ENCODE measurements around the gene ZNF710. TPM values are rescaled to one million over a fixed set of nuclear protein-coding genes. Genes with fewer than 3 reads are reported as not detected.

ZNF710 gene
- total and polyA plus RNA-seq, 2 of the 13 experiments (the other 11 are each of a cell fraction or from before 2014, with no cell fraction given): 4.7 to 20.6 TPM

- TF ChIP-seq ARID4A (CRISPR knock-in tag; IDR thresholded peaks at IDR 0.05; ENCODE audit: borderline replicate concordance): 0 out of 2 replicates have a peak, but pooled peaks have one; percentile 24
- TF ChIP-seq ASH2L (IDR thresholded peaks at IDR 0.05; ENCODE audit: insufficient read length, low read depth, low read length): peak; percentile 24
- TF ChIP-seq ZNF501 (CRISPR knock-in tag; IDR thresholded peaks at IDR 0.05): peak; percentile 29; the same call in 1 of the 2 replicates
- peak; percentile 69 for TF ChIP-seq RBFOX2 (IDR thresholded peaks at IDR 0.05; ENCODE audit: low read depth, low read length)
- TF ChIP-seq ZFY (CRISPR knock-in tag; IDR thresholded peaks at IDR 0.05): peak; percentile 58
- TF ChIP-seq MXD4 (CRISPR knock-in tag; IDR thresholded peaks at IDR 0.05): peak; percentile 31; the same call in 1 of the 2 replicates
- TF ChIP-seq MTA1 (CRISPR knock-in tag; IDR thresholded peaks at IDR 0.05; ENCODE audit: borderline replicate concordance): no peak
- TF ChIP-seq ZNF740 (CRISPR knock-in tag; IDR thresholded peaks at IDR 0.05): 0 out of 2 replicates have a peak, but pooled peaks have one; percentile 19
- peak; percentile 11; the same call in 1 of the 2 replicates for TF ChIP-seq U2AF2 (IDR thresholded peaks at IDR 0.05; ENCODE audit: low read depth, low read length)
These were observed 730 bp upstream of the ZNF710 start (continued) for GRCh38 chr15:90000186-90001001.

All from HepG2 (cell line).